BLaER1 treated with 17β-estradiol and CSF1 and Interleukin-3, amounts not matched to agents 10 nM and 100 nM (cell line): ENCODE results near the gene TMEM116.
A peak's percentile ranks its signal among the peaks of the same experiment; 100 is the strongest.
"Not testable (repeated sequence)": the region's sequence is repeated elsewhere in the genome, so short reads cannot be mapped to it uniquely, and the experiment has no call there.

ENCODE experiments used
- H3K27ac ChIP-seq, 11 experiments: shearing (Covaris generic); formaldehyde crosslinking; 2 replicates each; pipeline ENCODE4 v1.8.1; 2022
- H3K27me3 ChIP-seq, 11 experiments: shearing (Covaris generic); formaldehyde crosslinking; 2 replicates each; pipeline ENCODE4 v1.8.1; 2022
- H3K36me3 ChIP-seq, 11 experiments: shearing (Covaris generic); formaldehyde crosslinking; 2 replicates each; pipeline ENCODE4 v1.8.1; 2022
- H3K4me1 ChIP-seq, 10 experiments: shearing (Covaris generic); formaldehyde crosslinking; 2 replicates each; pipeline ENCODE4 v1.8.1; 2022
- H3K4me2 ChIP-seq, 11 experiments: shearing (Covaris generic); formaldehyde crosslinking; 2 replicates each; pipeline ENCODE4 v1.8.1; 2022
- H3K4me3 ChIP-seq, 10 experiments: shearing (Covaris generic); formaldehyde crosslinking; 2 replicates each; pipeline ENCODE4 v1.8.1; 2022
- H3K9ac ChIP-seq, 11 experiments: shearing (Covaris generic); formaldehyde crosslinking; 2 replicates each; pipeline ENCODE4 v1.8.1; 2022
- H3K9me3 ChIP-seq, 11 experiments: shearing (Covaris generic); formaldehyde crosslinking; replicated peaks in 1 of 11; 2 replicates each; pipeline ENCODE4 v1.8.1; 2022
- H4K20me1 ChIP-seq, 11 experiments: shearing (Covaris generic); formaldehyde crosslinking; 2 replicates each; pipeline ENCODE4 v1.8.1; 2022
- Cebpa-rat ChIP-seq, 11 experiments: shearing (Covaris generic); IDR thresholded peaks; 2 replicates each; pipeline ENCODE4 v1.8.1; 2022

TMEM116 gene

GRCh38 chr12:111994211-111995111 is 18.5 kb downstream of the TMEM116 start:
- Histone ChIP-seq H3K27ac (peak overlapping the region in 9 of 11 experiments; percentile 50 to 78 (median 62); a peak in 18 of 22 replicates), H3K4me2 (peak overlapping the region; percentile 85 to 99 (median 91)), H3K4me3 (peak overlapping the region; percentile 19 to 60 (median 52); a peak in 19 of 20 replicates)

GRCh38 chr12:111993292-111994150 is 19.4 kb downstream of the TMEM116 start:
- peak overlapping the region in 8 of 11 experiments; percentile 50 to 78 (median 62); a peak in 13 of 22 replicates for H3K27ac ChIP-seq
- peaks cover 39 to 83% (median 65%) of the 10 kb centered on the region in 10 experiments for H3K4me1 ChIP-seq
- no peak for TF ChIP-seq Cebpa-rat (IDR thresholded peaks at IDR 0.05)
- H3K9me3 ChIP-seq = no peaks in the 10 kb centered on the region; a peak in 1 of 22 replicates
- H3K27me3 ChIP-seq = peaks cover 0 to 83% (median 0%) of the 10 kb centered on the region in 11 experiments; a peak in 7 of 22 replicates
- H3K36me3 ChIP-seq = no peaks in the 10 kb centered on the region
- peak overlapping the region; percentile 85 to 99 (median 91); a peak in 21 of 22 replicates for H3K4me2 ChIP-seq
- peak overlapping the region in 8 of 11 experiments; percentile 30 to 74 (median 58); a peak in 11 of 22 replicates for H3K9ac ChIP-seq
- H4K20me1 ChIP-seq = peaks cover 0 to 21% (median 0%) of the 10 kb centered on the region in 11 experiments; a peak in 5 of 22 replicates
- peak overlapping the region in 8 of 10 experiments; percentile 47 to 60 (median 54); a peak in 12 of 20 replicates for H3K4me3 ChIP-seq

More at GRCh38 chr12:111994211-111995111, 18.5 kb downstream of the TMEM116 start:
- Histone ChIP-seq H4K20me1 (peaks cover 0 to 21% (median 0%) of the 10 kb centered on the region in 11 experiments; a peak in 5 of 22 replicates), H3K27me3 (peaks cover 0 to 85% (median 0%) of the 10 kb centered on the region in 11 experiments; a peak in 7 of 22 replicates), H3K4me1 (peaks cover 39 to 84% (median 63%) of the 10 kb centered on the region in 10 experiments), H3K9ac (peak overlapping the region in 8 of 11 experiments; percentile 30 to 74 (median 58); a peak in 14 of 22 replicates)
- not testable (repeated sequence) for H3K36me3 ChIP-seq, H3K9me3 ChIP-seq
- TF ChIP-seq Cebpa-rat (IDR thresholded peaks at IDR 0.05) = peak in 1 of 11 experiments; percentile 47; a peak in 1 of 22 replicates

GRCh38 chr12:111992464-111992863 is 20.5 kb downstream of the TMEM116 start:
- Histone ChIP-seq H3K4me1 (peaks cover 39 to 73% (median 59%) of the 10 kb centered on the region in 10 experiments), H3K9me3 (peaks cover 0 to 5% (median 0%) of the 10 kb centered on the region in 11 experiments; a peak in 5 of 22 replicates), H4K20me1 (peaks cover 0 to 21% (median 0%) of the 10 kb centered on the region in 11 experiments; a peak in 5 of 22 replicates), H3K4me2 (peak overlapping the region; percentile 44 to 99 (median 91); a peak in 21 of 22 replicates), H3K27me3 (peaks cover 0 to 72% (median 0%) of the 10 kb centered on the region in 11 experiments; a peak in 7 of 22 replicates), H3K9ac (peak overlapping the region in 4 of 11 experiments; percentile 28 to 74 (median 52); a peak in 3 of 22 replicates), H3K36me3 (no peaks in the 10 kb centered on the region), H3K27ac (peak overlapping the region in 4 of 11 experiments; percentile 7 to 78 (median 56); a peak in 4 of 22 replicates), H3K4me3 (no peak overlapping the region)
- TF ChIP-seq Cebpa-rat (IDR thresholded peaks at IDR 0.05) = no peak

- Histone ChIP-seq H3K4me2 (peak overlapping the region; percentile 44 to 99 (median 91); a peak in 20 of 22 replicates), H3K27me3 (peaks cover 0 to 67% (median 0%) of the 10 kb centered on the region in 11 experiments; a peak in 7 of 22 replicates), H3K36me3 (no peaks in the 10 kb centered on the region), H4K20me1 (peaks cover 0 to 21% (median 0%) of the 10 kb centered on the region in 11 experiments; a peak in 5 of 22 replicates), H3K9ac (peak overlapping the region in 3 of 11 experiments; percentile 12 to 31 (median 28); a peak in 2 of 22 replicates), H3K27ac (peak overlapping the region in 3 of 11 experiments; percentile 34 to 78 (median 77); a peak in 4 of 22 replicates), H3K4me1 (peaks cover 39 to 67% (median 56%) of the 10 kb centered on the region in 10 experiments), H3K4me3 (no peak overlapping the region), H3K9me3 (peaks cover 0 to 9% (median 0%) of the 10 kb centered on the region in 11 experiments; a peak in 6 of 22 replicates)
- no peak for TF ChIP-seq Cebpa-rat (IDR thresholded peaks at IDR 0.05)
These were observed 21.0 kb downstream of the TMEM116 start for GRCh38 chr12:111991946-111992345.

GRCh38 chr12:111991535-111991934 is 21.4 kb downstream of the TMEM116 start:
- Histone ChIP-seq H4K20me1 (peaks cover 0 to 21% (median 0%) of the 10 kb centered on the region in 11 experiments; a peak in 5 of 22 replicates), H3K4me3 (no peak overlapping the region), H3K9me3 (peaks cover 0 to 9% (median 0%) of the 10 kb centered on the region in 11 experiments; a peak in 7 of 22 replicates), H3K27ac (0 out of 22 replicates have a peak overlapping the region, but pooled peaks of 1 of the 11 experiments have one; percentile 78), H3K9ac (peak overlapping the region in 1 of 11 experiments; percentile 28; a peak in 2 of 22 replicates), H3K36me3 (no peaks in the 10 kb centered on the region), H3K4me2 (peak overlapping the region in 10 of 11 experiments; percentile 85 to 99 (median 92); a peak in 19 of 22 replicates), H3K4me1 (peaks cover 39 to 63% (median 53%) of the 10 kb centered on the region in 10 experiments), H3K27me3 (peaks cover 0 to 63% (median 0%) of the 10 kb centered on the region in 11 experiments; a peak in 7 of 22 replicates)
- TF ChIP-seq Cebpa-rat (IDR thresholded peaks at IDR 0.05) = no peak

- Histone ChIP-seq H3K27ac (no peak overlapping the region), H3K9ac (no peak overlapping the region), H3K27me3 (peaks cover 0 to 13% (median 0%) of the 10 kb centered on the region in 11 experiments; a peak in 4 of 22 replicates), H3K36me3 (no peaks in the 10 kb centered on the region), H3K4me1 (peaks cover 0 to 10% (median 3%) of the 10 kb centered on the region in 10 experiments; a peak in 9 of 20 replicates), H3K4me3 (no peak overlapping the region), H3K4me2 (no peak overlapping the region), H4K20me1 (no peaks in the 10 kb centered on the region), H3K9me3 (peaks cover 0 to 14% (median 0%) of the 10 kb centered on the region in 11 experiments; a peak in 6 of 22 replicates)
- TF ChIP-seq Cebpa-rat (IDR thresholded peaks at IDR 0.05) = no peak
These were observed 28.1 kb downstream of the TMEM116 start for GRCh38 chr12:111984820-111985219.

- peaks cover 0 to 10% (median 0%) of the 10 kb centered on the region in 11 experiments; a peak in 2 of 22 replicates for H3K9me3 ChIP-seq
- no peaks in the 10 kb centered on the region for H4K20me1 ChIP-seq
- no peak for TF ChIP-seq Cebpa-rat (IDR thresholded peaks at IDR 0.05)
- H3K27ac ChIP-seq = no peak overlapping the region
- H3K4me3 ChIP-seq = no peak overlapping the region
- H3K4me2 ChIP-seq = no peak overlapping the region
- H3K36me3 ChIP-seq = no peaks in the 10 kb centered on the region
- H3K27me3 ChIP-seq = no peaks in the 10 kb centered on the region
- no peaks in the 10 kb centered on the region for H3K4me1 ChIP-seq
- no peak overlapping the region for H3K9ac ChIP-seq
These were observed 31.0 kb downstream of the TMEM116 start for GRCh38 chr12:111981987-111982386.
